HG02973 (cell line): ENCODE data around the gene ECPAS.
"Not testable (repeated sequence)": the region's sequence is repeated elsewhere in the genome, so short reads cannot be mapped to it uniquely, and the experiment has no call there.

ENCODE experiments used
- ATAC-seq: cut with Tn5 transposase; IDR thresholded peaks from one replicate; pipeline ENCODE4 v1.9.1; 2021; ENCODE audit warnings: moderate library complexity; ENCODE audit not compliant: unreplicated experiment

ECPAS gene

GRCh38 chr9:111350556-111350955, 133.6 kb downstream of the ECPAS start:
- ATAC-seq: no peak

- ATAC-seq: no peak
Measured at GRCh38 chr9:111349766-111350165, 134.4 kb downstream of the ECPAS start.

GRCh38 chr9:111348821-111349271, 135.3 kb downstream of the ECPAS start:
- no peak for ATAC-seq

GRCh38 chr9:111334318-111334863, 149.8 kb downstream of the ECPAS start:
- ATAC-seq: not testable (repeated sequence)

GRCh38 chr9:111330124-111330523, 154.1 kb downstream of the ECPAS start, which contains the start of gene OR2K2:
TSS of gene OR2K2 (minus strand) at chr9:111330224. CDS start at chr9:111328433, 1,791 bp downstream.
- no peak for ATAC-seq

- no peak for ATAC-seq
Measured at GRCh38 chr9:111320631-111321030, 163.6 kb downstream of the ECPAS start.

- ATAC-seq: no peak
Measured at GRCh38 chr9:111316796-111317195, 167.4 kb downstream of the ECPAS start.
